ENCODE results near the gene FANCC.

Gene FANCC

GRCh38 chr9:95185956-95186355 lies 131.6 kb downstream of the FANCC start:
- no peak for DNase-seq

DNA sequence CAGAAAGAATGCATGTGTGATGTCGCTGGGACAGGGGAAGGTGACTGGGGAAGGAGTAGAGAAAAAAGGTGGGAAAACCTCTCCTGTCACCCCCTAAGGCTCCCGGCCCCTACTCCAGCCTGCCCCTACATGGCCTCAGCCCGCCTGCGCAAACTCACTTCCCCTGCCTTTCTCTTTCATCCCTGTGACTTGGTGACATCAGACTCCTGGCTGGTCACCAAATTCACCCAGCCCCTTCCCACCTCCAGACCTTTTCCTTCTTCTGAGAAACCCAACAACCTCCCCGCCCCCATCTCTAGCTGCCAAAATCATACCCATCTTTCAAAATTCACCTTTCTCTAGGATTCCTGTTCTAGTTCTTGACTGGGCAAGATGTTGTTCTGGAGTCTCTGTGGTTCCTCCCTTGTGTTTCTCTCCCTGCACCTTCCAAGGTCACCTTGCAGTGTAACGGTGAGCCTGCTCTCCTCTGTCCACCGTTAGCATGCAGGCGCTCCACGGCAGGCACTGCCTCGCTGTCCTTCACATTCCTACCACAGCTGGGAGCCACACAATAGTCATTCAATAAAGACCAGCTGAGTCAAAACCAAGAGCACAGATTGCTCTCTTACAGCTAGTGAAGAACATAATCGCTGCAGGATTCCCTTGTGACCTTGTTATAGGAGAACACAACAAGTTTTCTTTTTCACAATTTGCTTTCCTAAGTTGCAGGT lies 134.5 kb downstream of the FANCC start:
- no peak for DNase-seq

DNA sequence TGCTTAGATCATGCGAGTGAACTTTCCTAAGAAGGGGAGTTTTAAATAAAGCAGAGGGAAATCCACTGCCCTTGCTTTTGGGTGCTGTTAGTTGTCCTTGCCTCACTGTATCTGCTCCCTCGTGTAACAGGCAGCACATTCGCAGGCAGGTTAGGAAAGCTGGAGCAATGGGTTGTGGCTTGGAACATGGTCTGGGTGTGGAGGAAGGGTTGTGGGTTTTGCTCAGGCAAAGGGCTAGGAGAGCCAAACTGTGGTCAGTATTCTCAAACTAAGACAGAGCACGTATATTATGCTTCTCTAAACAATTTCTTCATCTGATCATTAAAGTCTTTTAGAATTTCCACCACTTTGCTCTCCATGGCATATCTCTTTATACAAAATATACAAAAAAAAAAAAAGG lies 135.7 kb downstream of the FANCC start:
- DNase-seq = no peak

- DNase-seq = no peak
Measured at GRCh38 chr9:95181226-95181818, 136.2 kb downstream of the FANCC start.

DNA sequence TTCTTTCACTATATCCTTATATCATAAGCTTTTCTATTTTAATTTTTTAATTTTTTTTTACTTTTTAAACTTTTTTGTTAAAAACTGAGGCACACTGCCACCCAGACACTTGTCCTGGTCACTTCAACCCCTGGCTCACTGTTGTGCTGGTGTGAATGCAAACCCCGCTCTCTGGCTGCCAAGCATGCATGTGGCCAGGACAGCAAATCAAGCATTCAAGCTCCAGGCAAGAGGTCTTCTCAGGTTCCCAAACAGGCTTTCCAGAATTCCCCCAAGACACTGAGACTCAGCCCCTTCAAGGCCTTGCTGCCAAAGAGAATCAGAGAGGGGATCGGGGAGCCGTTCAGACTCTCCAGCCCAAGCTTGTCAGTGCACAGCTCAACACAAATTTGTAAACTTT lies 139.9 kb downstream of the FANCC start:
- no peak for DNase-seq

GRCh38 chr9:95176755-95177319 lies 140.7 kb downstream of the FANCC start:
- DNase-seq = no peak

DNA sequence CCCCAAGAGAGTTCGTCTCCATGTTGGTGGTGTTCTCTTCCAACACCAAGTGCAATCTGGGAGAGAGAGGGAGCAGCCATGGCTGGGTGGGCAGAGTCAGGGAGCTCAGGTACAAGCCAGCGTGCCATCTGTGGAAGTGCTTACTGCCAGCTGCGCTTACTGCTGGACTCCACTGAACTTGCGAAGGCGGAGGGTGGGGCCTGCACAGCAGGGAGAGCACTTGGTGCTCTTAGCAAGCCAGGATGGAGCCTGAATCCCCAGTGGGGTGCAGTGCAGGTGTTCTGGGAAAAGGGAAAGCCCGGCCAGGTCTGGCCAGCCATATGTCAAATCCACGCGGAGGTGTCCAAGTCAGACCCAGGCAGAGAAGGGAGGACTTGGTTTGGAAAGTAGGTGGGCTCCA lies 142.0 kb downstream of the FANCC start:
- no peak for DNase-seq

- no peak for DNase-seq
Measured at GRCh38 chr9:95174038-95174437, 143.5 kb downstream of the FANCC start.

DNA sequence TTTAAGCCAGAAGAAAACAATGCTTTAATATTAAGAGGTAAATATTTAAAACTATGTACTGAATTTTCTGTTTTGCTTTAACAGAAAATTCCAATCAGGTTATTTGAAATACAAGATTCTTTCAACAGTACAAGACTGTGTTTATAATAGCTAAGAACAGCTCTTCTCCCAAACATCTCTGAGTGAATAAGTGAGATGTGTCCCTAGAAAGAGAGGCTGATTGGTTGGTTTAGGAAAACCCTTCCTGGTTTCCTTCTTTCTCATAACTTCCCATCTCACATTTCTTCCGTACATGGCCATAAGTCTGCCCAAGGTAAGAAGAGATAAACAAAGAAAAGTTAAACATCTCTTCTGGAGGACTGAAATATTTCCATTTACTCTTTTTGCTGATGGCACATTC lies 145.9 kb downstream of the FANCC start:
- DNase-seq = no peak

GRCh38 chr9:95171001-95171400 lies 146.5 kb downstream of the FANCC start:
- no peak for DNase-seq

GRCh38 chr9:95167998-95168397 lies 149.5 kb downstream of the FANCC start:
- DNase-seq = peak; percentile 9

DNA sequence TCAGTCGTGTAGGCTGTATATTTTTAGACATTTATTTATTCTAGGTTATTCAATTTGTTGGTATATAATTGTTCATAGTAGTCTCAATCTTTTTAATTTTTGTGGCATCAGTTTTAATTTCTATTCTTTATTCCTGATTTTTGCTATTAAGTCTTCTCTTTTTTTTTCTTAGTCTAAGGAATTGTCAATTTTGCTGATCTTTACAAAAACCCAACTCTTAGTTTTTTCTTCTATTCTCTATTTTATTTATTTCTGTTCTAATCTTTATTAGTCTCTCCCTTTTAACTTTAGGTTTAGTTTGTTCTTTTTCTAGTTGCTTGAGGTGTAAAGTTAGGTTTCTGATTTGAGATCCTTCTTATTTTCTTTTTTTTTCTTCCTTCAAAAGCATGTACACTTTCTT lies 152.5 kb downstream of the FANCC start:
- no peak for DNase-seq

GRCh38 chr9:95157481-95158151 lies 159.9 kb downstream of the FANCC start:
- DNase-seq = no peak

GRCh38 chr9:95156074-95156473 lies 161.4 kb downstream of the FANCC start:
- no peak for DNase-seq

- DNase-seq = no peak
Measured at GRCh38 chr9:95155220-95155619, 162.3 kb downstream of the FANCC start.

GRCh38 chr9:95150903-95151302 lies 166.6 kb downstream of the FANCC start:
- DNase-seq = no peak

DNA sequence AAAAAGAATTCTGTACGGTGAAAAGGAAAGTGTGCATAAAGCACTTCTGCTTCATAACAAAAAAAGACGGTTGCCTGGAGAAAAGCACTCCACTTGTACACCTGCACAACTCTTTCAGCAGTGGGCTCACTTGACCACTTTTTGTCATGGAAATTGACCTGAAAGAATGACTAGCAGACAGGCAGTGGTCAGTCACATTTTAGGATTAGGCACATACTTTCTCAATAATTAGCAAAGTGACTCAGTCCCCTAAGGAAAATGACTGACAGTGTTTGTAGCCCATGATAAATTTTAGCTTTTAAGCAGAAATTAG lies 169.3 kb downstream of the FANCC start:
- DNase-seq = no peak

- DNase-seq = no peak
Measured at GRCh38 chr9:95147452-95148207, 169.9 kb downstream of the FANCC start.

GRCh38 chr9:95143591-95144561 lies 173.6 kb downstream of the FANCC start:
- DNase-seq = no peak

GRCh38 chr9:95142728-95143127 lies 174.8 kb downstream of the FANCC start:
- DNase-seq = no peak

- no peak for DNase-seq
Measured at GRCh38 chr9:95142315-95142714, 175.2 kb downstream of the FANCC start.

- DNase-seq = no peak
Measured at GRCh38 chr9:95140821-95141220, 176.7 kb downstream of the FANCC start.
